ENCODE results near the gene CSNK1G2.
A peak's percentile ranks its signal among the peaks of the same experiment; 100 is the strongest.

Gene CSNK1G2

GRCh38 chr19:1957562-1958248 is 16.7 kb downstream of the CSNK1G2 start:
- H3K36me3 Mint-ChIP-seq (ENCODE audit: low read depth), result peaks cover under 1% of the 10 kb centered on the region
- no peaks in the 10 kb centered on the region for H3K9me3 Mint-ChIP-seq
- peaks cover 6% of the 10 kb centered on the region for H3K4me1 Mint-ChIP-seq
- no peaks in the 10 kb centered on the region for H3K27me3 Mint-ChIP-seq (ENCODE audit: low read depth)
- H3K27ac Mint-ChIP-seq, result no peak overlapping the region
- TF ChIP-seq CTCF (IDR thresholded peaks at IDR 0.05; ENCODE audit: unreplicated experiment in 3 of 3), result no peak
- no peak overlapping the region for H3K4me3 Mint-ChIP-seq

GRCh38 chr19:1959928-1960589 is 19.1 kb downstream of the CSNK1G2 start:
- H3K4me1 Mint-ChIP-seq, result peaks cover 6% of the 10 kb centered on the region
- no peak for TF ChIP-seq CTCF (IDR thresholded peaks at IDR 0.05; ENCODE audit: unreplicated experiment in 3 of 3)
- no peaks in the 10 kb centered on the region for H3K27me3 Mint-ChIP-seq (ENCODE audit: low read depth)
- H3K4me3 Mint-ChIP-seq, result no peak overlapping the region
- H3K27ac Mint-ChIP-seq, result peak overlapping the region in 2 of 3 experiments; percentile 29 to 94
- H3K9me3 Mint-ChIP-seq, result no peaks in the 10 kb centered on the region
- peaks cover 4% of the 10 kb centered on the region for H3K36me3 Mint-ChIP-seq (ENCODE audit: low read depth)

DNA sequence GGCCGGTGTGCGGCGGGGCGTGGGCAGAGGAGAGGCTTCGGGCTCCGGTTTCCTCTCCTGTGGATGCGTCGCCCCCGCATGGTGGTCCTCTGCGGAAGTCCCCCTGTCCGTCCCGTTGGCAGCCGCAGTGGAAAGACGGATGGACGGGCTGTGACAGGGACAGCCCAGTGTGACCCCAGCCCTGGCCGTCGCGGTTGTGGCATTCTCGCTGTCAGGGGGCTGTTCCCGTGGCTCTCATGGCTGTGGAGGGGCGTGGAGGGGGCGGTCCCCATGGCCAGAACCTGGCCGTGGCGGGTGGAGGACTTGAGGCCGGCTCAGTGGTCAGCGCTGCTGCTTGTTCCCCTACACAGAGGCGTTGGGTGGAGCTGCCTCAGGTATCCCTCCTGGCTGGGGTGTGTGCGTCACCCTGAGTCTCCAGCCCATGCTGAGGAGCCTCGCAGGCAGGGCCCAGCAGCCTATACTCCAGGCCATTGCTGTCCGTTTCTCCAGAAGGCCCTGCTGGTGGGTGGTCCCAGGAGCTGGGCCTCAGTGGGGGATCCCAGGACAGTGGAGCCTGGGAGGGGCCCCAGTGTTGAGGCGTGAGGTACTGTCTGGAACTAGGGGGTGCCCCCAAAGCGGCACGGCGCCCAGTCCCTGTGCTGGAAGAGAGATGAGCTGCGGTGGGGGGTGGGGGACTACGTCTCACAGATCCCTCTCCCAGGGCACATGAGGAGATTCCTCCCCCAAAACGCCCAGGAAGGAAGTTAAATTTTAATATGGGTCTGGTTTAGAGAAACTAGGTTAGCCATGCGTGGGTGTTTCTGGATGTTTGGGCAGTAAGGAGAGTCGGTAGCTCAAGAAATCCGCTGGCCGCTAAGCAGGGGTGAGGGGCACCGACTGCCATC is 20.3 kb downstream of the CSNK1G2 start:
- peak overlapping the region in 1 of 3 experiments; percentile 22 for H3K4me3 Mint-ChIP-seq
- H3K27me3 Mint-ChIP-seq (ENCODE audit: low read depth), result no peaks in the 10 kb centered on the region
- H3K27ac Mint-ChIP-seq, result peak overlapping the region; percentile 86 to 94 (median 92)
- no peaks in the 10 kb centered on the region for H3K9me3 Mint-ChIP-seq
- H3K36me3 Mint-ChIP-seq (ENCODE audit: low read depth), result peaks cover 4% of the 10 kb centered on the region
- no peak for TF ChIP-seq CTCF (IDR thresholded peaks at IDR 0.05; ENCODE audit: unreplicated experiment in 3 of 3)
- peaks cover 10% of the 10 kb centered on the region for H3K4me1 Mint-ChIP-seq

DNA sequence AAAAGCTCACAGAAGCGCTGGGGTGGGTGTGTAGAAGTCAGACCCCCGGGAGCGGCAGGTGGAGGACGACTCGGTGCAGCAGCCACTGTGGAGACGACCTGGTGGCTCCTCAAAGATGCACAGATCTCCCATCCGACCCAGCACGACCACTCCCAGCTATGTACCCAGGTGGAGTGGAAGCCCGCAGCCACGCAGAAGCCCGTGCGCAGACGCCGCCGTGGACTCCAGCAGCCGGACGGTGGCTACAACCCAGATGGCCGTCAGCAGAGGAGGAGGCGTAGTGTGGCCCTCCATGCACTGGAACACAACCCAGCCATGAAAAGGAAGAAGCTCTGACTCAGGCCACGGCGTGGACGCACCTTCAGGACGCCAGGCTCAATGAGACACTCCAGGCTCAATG is 21.7 kb downstream of the CSNK1G2 start:
- H3K27me3 Mint-ChIP-seq (ENCODE audit: low read depth), result no peaks in the 10 kb centered on the region
- H3K4me1 Mint-ChIP-seq, result peaks cover 12% of the 10 kb centered on the region
- TF ChIP-seq CTCF (IDR thresholded peaks at IDR 0.05; ENCODE audit: unreplicated experiment in 3 of 3), result no peak
- H3K27ac Mint-ChIP-seq, result no peak overlapping the region
- H3K9me3 Mint-ChIP-seq, result no peaks in the 10 kb centered on the region
- H3K36me3 Mint-ChIP-seq (ENCODE audit: low read depth), result peaks cover 4% of the 10 kb centered on the region
- no peak overlapping the region for H3K4me3 Mint-ChIP-seq

DNA sequence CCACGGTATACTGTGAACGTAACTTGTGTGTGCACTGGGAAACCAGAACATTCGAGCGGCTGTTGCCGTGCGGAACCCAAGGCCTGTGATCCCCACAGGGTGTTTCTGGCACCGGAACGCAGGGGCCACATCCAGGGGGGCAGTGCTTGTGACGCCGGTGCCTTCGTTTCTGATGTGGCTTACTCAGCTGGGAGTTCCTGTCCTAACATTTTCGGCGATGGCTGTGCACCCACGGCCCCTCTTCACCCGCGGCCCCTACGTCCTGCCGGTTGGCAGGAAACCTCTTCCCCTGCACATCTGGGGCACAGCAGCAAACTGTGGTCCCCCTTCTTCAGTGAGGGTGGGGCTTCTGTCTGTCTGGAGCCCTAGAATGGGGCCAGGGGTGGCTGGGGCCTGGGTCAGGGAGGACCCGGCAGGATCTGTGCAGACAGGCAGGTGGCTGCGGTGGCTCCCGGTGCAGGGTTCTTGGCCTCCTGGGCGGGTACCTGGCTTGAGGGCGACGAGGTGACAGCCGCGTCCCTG is 26.2 kb downstream of the CSNK1G2 start:
- H3K4me1 Mint-ChIP-seq, result peaks cover 7% of the 10 kb centered on the region
- H3K9me3 Mint-ChIP-seq, result no peaks in the 10 kb centered on the region
- no peak overlapping the region for H3K4me3 Mint-ChIP-seq
- H3K27ac Mint-ChIP-seq, result no peak overlapping the region
- TF ChIP-seq CTCF (IDR thresholded peaks at IDR 0.05; ENCODE audit: unreplicated experiment in 3 of 3), result no peak
- peaks cover 7% of the 10 kb centered on the region for H3K36me3 Mint-ChIP-seq (ENCODE audit: low read depth)
- H3K27me3 Mint-ChIP-seq (ENCODE audit: low read depth), result no peaks in the 10 kb centered on the region
